HepG2 (cell line): ENCODE data around the gene RB1. TPM values are rescaled to one million over a fixed set of nuclear protein-coding genes. Genes with fewer than 3 reads are reported as not detected.

Experiments
- AKNA ChIP-seq: sonication (generic); formaldehyde crosslinking; IDR thresholded peaks from 2 replicates; pipeline ENCODE4 v1.4.0; 2020; ENCODE audit warnings: missing genetic modification reagents, borderline replicate concordance
- ASH2L ChIP-seq: fragments of 300-600, 200-600 bp; sonication (generic); IDR thresholded peaks from 2 replicates; pipeline ENCODE4 v1.7.0; 2017; ENCODE audit warnings: low read depth, mild to moderate bottlenecking, moderate library complexity, mixed read lengths, low read length; ENCODE audit not compliant: insufficient read length
- ETS1 ChIP-seq: sonication (generic); formaldehyde crosslinking; IDR thresholded peaks from 2 replicates; pipeline ENCODE4 v1.4.0; 2020; ENCODE audit warnings: missing genetic modification reagents
- IKZF1 ChIP-seq: fragments of 450-650 bp; IDR thresholded peaks from 2 replicates; pipeline ENCODE4 v1.7.1; 2016
- SNAPC2 ChIP-seq: sonication (generic); formaldehyde crosslinking; IDR thresholded peaks from 2 replicates; pipeline ENCODE4 v1.8.1; 2022; ENCODE audit warnings: mild to moderate bottlenecking, missing genetic modification reagents
- STAG1 ChIP-seq: sonication (generic); formaldehyde crosslinking; IDR thresholded peaks from 2 replicates; pipeline ENCODE4 v1.4.0; 2020; ENCODE audit warnings: missing genetic modification reagents
- TBX3 ChIP-seq: fragments of 450-650 bp; IDR thresholded peaks from 2 replicates; pipeline ENCODE4 v1.6.1; 2017; ENCODE audit warnings: antibody characterized with exemption, mild to moderate bottlenecking, inconsistent platforms, borderline replicate concordance
- THAP7 ChIP-seq: sonication (generic); formaldehyde crosslinking; IDR thresholded peaks from 2 replicates; pipeline ENCODE4 v1.8.1; 2023; ENCODE audit warnings: mild to moderate bottlenecking, missing genetic modification reagents
- ZNF205 ChIP-seq: IDR thresholded peaks from 2 replicates; pipeline ENCODE4 v1.6.1; 2018; ENCODE audit warnings: missing biosample characterization, missing genetic modification reagents
- ZNF232 ChIP-seq: sonication (generic); formaldehyde crosslinking; IDR thresholded peaks from 2 replicates; pipeline ENCODE4 v1.4.0; 2020; ENCODE audit warnings: missing genetic modification reagents, borderline replicate concordance
- ZNF670 ChIP-seq: sonication (generic); formaldehyde crosslinking; IDR thresholded peaks from 2 replicates; pipeline ENCODE4 v1.8.0; 2022; ENCODE audit warnings: mild to moderate bottlenecking, missing genetic modification reagents, borderline replicate concordance
- ZSCAN20 ChIP-seq: sonication (generic); formaldehyde crosslinking; IDR thresholded peaks from 2 replicates; pipeline ENCODE4 v1.4.0; 2020; ENCODE audit warnings: missing genetic modification reagents, mild to moderate bottlenecking, borderline replicate concordance
- polyA plus RNA-seq, 8 experiments: library from polyadenylated mRNA; depleted of rRNA in 3 of 8; stranded (reverse) in 7 of 8; unstranded in 1 of 8; fragments of >200 nt; fragmentation: Illumina TruSeq in 4 of 8; extraction: Trizol in 4 of 8; gene quantifications; 2 replicates each; pipeline versions ENCODE4 v1.2.1 to v1.2.3, GENCODE V29; 2011 to 2016; ENCODE audit warnings: low read depth in 4 of 8, missing spikeins in 1 of 8, mixed read lengths in 1 of 8; ENCODE audit not compliant: insufficient read depth in 1 of 8
- total RNA-seq, 5 experiments: library from RNA; depleted of rRNA; stranded (reverse); fragments of >200 nt; fragmentation: Illumina TruSeq; extraction: Trizol; gene quantifications; 2 replicates each; pipeline ENCODE4 v1.2.3, GENCODE V29; 2016; ENCODE audit warnings: low read depth in 1 of 5
- TF ChIP-seq, protein P1 (sequence below): sonication (generic); formaldehyde crosslinking; IDR thresholded peaks from 2 replicates; pipeline ENCODE4 v1.8.0; 2022; ENCODE audit warnings: mild to moderate bottlenecking, missing genetic modification reagents, borderline replicate concordance
- TF ChIP-seq, protein P2 (sequence below), 2 experiments: fragments of 450-650 bp in 1 of 2; sonication (generic) in 1 of 2; formaldehyde crosslinking; IDR thresholded peaks; 2 replicates each; pipeline versions ENCODE4 v1.5.0 to v1.8.0; 2020 to 2022; ENCODE audit warnings: mild to moderate bottlenecking in 1 of 2, missing genetic modification reagents in 1 of 2
- TF ChIP-seq, protein P3 (sequence below): sonication (generic); formaldehyde crosslinking; IDR thresholded peaks from 2 replicates; pipeline ENCODE4 v1.8.0; 2022; ENCODE audit warnings: missing genetic modification reagents, mild to moderate bottlenecking, moderate library complexity, borderline replicate concordance

Gene RB1
- total and polyA plus RNA-seq, 2 of the 13 experiments (the other 11 are each of a cell fraction or from before 2014, with no cell fraction given): 15.6 to 23.7 TPM

GRCh38 chr13:48303359-48304142, at the start of gene RB1 (continued):
- no peak for TF ChIP-seq AKNA (CRISPR knock-in tag)
- TF ChIP-seq IKZF1: no peak
- TF ChIP-seq, protein P1, sequence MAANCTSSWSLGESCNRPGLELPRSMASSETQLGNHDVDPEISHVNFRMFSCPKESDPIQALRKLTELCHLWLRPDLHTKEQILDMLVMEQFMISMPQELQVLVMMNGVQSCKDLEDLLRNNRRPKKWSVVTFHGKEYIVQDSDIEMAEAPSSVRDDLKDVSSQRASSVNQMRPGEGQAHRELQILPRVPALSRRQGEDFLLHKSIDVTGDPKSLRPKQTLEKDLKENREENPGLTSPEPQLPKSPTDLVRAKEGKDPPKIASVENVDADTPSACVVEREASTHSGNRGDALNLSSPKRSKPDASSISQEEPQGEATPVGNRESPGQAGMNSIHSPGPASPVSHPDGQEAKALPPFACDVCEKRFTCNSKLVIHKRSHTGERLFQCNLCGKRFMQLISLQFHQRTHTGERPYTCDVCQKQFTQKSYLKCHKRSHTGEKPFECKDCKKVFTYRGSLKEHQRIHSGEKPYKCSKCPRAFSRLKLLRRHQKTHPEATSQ (CRISPR knock-in tag): no peak
- no peak for TF ChIP-seq ZNF205 (CRISPR knock-in tag)
- TF ChIP-seq SNAPC2 (CRISPR knock-in tag): no peak
- peak; percentile 5; the same call in 1 of the 2 replicates for TF ChIP-seq STAG1 (CRISPR knock-in tag)
- TF ChIP-seq TBX3: no peak
- 0 out of 2 replicates have a peak, but pooled peaks have one; percentile 53 for TF ChIP-seq ZNF232 (CRISPR knock-in tag)
- 0 out of 2 replicates have a peak, but pooled peaks have one; percentile 65 for TF ChIP-seq ZNF670
- TF ChIP-seq, protein P2, sequence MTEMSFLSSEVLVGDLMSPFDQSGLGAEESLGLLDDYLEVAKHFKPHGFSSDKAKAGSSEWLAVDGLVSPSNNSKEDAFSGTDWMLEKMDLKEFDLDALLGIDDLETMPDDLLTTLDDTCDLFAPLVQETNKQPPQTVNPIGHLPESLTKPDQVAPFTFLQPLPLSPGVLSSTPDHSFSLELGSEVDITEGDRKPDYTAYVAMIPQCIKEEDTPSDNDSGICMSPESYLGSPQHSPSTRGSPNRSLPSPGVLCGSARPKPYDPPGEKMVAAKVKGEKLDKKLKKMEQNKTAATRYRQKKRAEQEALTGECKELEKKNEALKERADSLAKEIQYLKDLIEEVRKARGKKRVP (CRISPR knock-in tag; IDR thresholded peaks at IDR 0.05): no peak; a peak in 1 of 4 replicates
- TF ChIP-seq ETS1: no peak
- peak; percentile 98 for TF ChIP-seq ASH2L
- TF ChIP-seq, protein P3, sequence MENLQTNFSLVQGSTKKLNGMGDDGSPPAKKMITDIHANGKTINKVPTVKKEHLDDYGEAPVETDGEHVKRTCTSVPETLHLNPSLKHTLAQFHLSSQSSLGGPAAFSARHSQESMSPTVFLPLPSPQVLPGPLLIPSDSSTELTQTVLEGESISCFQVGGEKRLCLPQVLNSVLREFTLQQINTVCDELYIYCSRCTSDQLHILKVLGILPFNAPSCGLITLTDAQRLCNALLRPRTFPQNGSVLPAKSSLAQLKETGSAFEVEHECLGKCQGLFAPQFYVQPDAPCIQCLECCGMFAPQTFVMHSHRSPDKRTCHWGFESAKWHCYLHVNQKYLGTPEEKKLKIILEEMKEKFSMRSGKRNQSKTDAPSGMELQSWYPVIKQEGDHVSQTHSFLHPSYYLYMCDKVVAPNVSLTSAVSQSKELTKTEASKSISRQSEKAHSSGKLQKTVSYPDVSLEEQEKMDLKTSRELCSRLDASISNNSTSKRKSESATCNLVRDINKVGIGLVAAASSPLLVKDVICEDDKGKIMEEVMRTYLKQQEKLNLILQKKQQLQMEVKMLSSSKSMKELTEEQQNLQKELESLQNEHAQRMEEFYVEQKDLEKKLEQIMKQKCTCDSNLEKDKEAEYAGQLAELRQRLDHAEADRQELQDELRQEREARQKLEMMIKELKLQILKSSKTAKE (CRISPR knock-in tag): 0 out of 2 replicates have a peak, but pooled peaks have one; percentile 21
- TF ChIP-seq THAP7: 0 out of 2 replicates have a peak, but pooled peaks have one; percentile 6
- 0 out of 2 replicates have a peak, but pooled peaks have one; percentile 18 for TF ChIP-seq ZSCAN20 (CRISPR knock-in tag)
